Neural progenitor cell (in vitro differentiated cells): ENCODE results near the gene NLGN2.

Experiments
- CTCF ChIP-seq: fragments of 200-600 bp; sonication (generic); IDR thresholded peaks from 2 replicates; pipeline ENCODE4 v1.5.1; 2017; ENCODE audit warnings: antibody characterized with exemption, mild to moderate bottlenecking
- EZH2 ChIP-seq: fragments of 200-600 bp; sonication (generic); IDR thresholded peaks from 2 replicates; pipeline ENCODE4 v1.6.1; 2017; ENCODE audit warnings: antibody characterized with exemption, mild to moderate bottlenecking, moderate library complexity

DNA sequence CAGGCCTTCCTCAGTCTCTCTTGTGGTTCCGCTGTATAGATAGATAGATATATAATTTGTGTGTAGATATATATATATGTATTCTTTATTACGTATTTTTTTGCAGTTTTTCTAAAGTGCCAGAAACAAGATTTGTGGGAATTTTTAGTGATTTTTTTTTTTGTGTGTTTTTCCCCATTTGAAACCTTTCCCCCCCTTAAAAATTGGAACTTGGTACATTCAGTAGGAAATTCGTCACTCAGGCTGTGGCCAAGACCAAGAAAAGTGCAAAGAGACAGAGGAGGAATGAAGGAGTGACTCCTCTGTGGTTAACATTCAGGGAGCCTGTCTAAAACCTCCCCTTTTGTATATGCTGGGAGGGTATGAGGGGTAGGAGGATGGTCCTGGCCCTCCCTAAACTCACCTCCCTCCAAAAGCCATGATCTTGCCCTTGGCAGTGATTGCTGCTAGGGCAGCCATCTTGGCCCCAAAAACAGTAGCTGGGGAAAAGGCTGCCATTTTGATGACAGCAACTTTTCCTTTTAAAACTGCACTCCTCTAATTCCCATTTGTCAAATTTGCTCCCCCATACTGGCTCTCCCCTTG lies 52.4 kb downstream of the NLGN2 start:
- TF ChIP-seq CTCF, result no peak
- no peak for TF ChIP-seq EZH2
